HG02981 (cell line): ENCODE results near the gene STX16.

ENCODE experiments used
- ATAC-seq: cut with Tn5 transposase; IDR thresholded peaks from one replicate; pipeline ENCODE4 v1.9.1; 2021; ENCODE audit warnings: mild to moderate bottlenecking, moderate library complexity; ENCODE audit not compliant: unreplicated experiment

STX16 gene

GRCh38 chr20:58708246-58708931 is 57.3 kb downstream of the STX16 start:
- ATAC-seq: no peak

GRCh38 chr20:58709013-58709702 is 58.1 kb downstream of the STX16 start:
- no peak for ATAC-seq

- no peak for ATAC-seq
Observed at GRCh38 chr20:58709703-58710039, 58.6 kb downstream of the STX16 start.

- no peak for ATAC-seq
Observed at GRCh38 chr20:58710481-58711265, 59.6 kb downstream of the STX16 start.

GRCh38 chr20:58711266-58712051 is 60.4 kb downstream of the STX16 start:
- no peak for ATAC-seq

- no peak for ATAC-seq
Observed at GRCh38 chr20:58712151-58712791, 61.2 kb downstream of the STX16 start.

GRCh38 chr20:58712806-58713731 is 62.0 kb downstream of the STX16 start:
- ATAC-seq: no peak

- no peak for ATAC-seq
Observed at GRCh38 chr20:58713801-58714339, 62.8 kb downstream of the STX16 start.

- no peak for ATAC-seq
Observed at GRCh38 chr20:58714340-58714922, 63.3 kb downstream of the STX16 start.

- ATAC-seq: no peak
Observed at GRCh38 chr20:58714923-58715351, 63.9 kb downstream of the STX16 start.

- no peak for ATAC-seq
Observed at GRCh38 chr20:58715391-58715800, 64.3 kb downstream of the STX16 start.

GRCh38 chr20:58715801-58716475 is 64.9 kb downstream of the STX16 start:
- ATAC-seq: no peak

- ATAC-seq: no peak
Observed at GRCh38 chr20:58716476-58717277, 65.6 kb downstream of the STX16 start.

GRCh38 chr20:58717278-58718091 is 66.4 kb downstream of the STX16 start:
- ATAC-seq: no peak

- no peak for ATAC-seq
Observed at GRCh38 chr20:58718121-58718563, 67.1 kb downstream of the STX16 start.

- no peak for ATAC-seq
Observed at GRCh38 chr20:58718729-58719128, 67.6 kb downstream of the STX16 start.

GRCh38 chr20:58719258-58719657 is 68.2 kb downstream of the STX16 start:
- ATAC-seq: no peak
